Activated naive CD4-positive, alpha-beta T cell treated with anti-CD3 and anti-CD28 coated beads for 36 hours (primary cell): Measurements from ENCODE around the gene CDX1. TPM values are rescaled to one million over a fixed set of nuclear protein-coding genes. Genes with fewer than 3 reads are reported as not detected.

Experiments
- CTCF ChIA-PET: fragments of 350-600 bp; sonication (Branson Sonifier 250); formaldehyde crosslinking; loops from one replicate; lab custom pipeline; 2021; ENCODE audit warnings: antibody characterized with exemption; lab: Charles Lee
- DNase-seq: peaks from one replicate; pipeline ENCODE4 v3.0.0-alpha.2; 2020
- H3K27ac Mint-ChIP-seq: one replicate; pipeline ENCODE4 v1.8.0; 2021; ENCODE audit warnings: mild to moderate bottlenecking, mixed read lengths
- H3K27me3 Mint-ChIP-seq: one replicate; pipeline ENCODE4 v1.8.0; 2021; ENCODE audit warnings: low read depth, mixed read lengths
- H3K36me3 Mint-ChIP-seq: one replicate; pipeline ENCODE4 v1.8.0; 2021; ENCODE audit warnings: low read depth, mixed read lengths
- H3K4me1 Mint-ChIP-seq: one replicate; pipeline ENCODE4 v1.8.0; 2021; ENCODE audit warnings: low read depth, mixed read lengths
- H3K4me3 Mint-ChIP-seq: one replicate; pipeline ENCODE4 v1.8.0; 2021; ENCODE audit warnings: mild to moderate bottlenecking, moderate library complexity, mixed read lengths
- H3K9me3 Mint-ChIP-seq: one replicate; pipeline ENCODE4 v1.8.0; 2021; ENCODE audit warnings: mixed read lengths
- intact Hi-C: fragments of 100-400 bp; cut with micrococcal nuclease; formaldehyde crosslinking; loops from one replicate; pipeline ENCODE4 v1.15.1; 2023
- total RNA-seq, 2 experiments: library from RNA; stranded (reverse); gene quantifications; one replicate each; pipeline ENCODE4 v1.2.3, GENCODE V29; 2021

Gene CDX1
- total RNA-seq, 2 experiments from 2014 or later = not detected

- Mint-ChIP-seq H3K36me3 (no peaks in the 10 kb centered on the region), H3K4me3 (no peak overlapping the region), H3K9me3 (no peaks in the 10 kb centered on the region), H3K27ac (no peak overlapping the region), H3K4me1 (no peaks in the 10 kb centered on the region), H3K27me3 (peaks cover 2% of the 10 kb centered on the region)
- CTCF ChIA-PET = no interaction called here
- intact Hi-C loops = no loop called here
- no peak for DNase-seq
Observed at GRCh38 chr5:150196514-150196913, 29.9 kb downstream of the CDX1 start.

- no peak for DNase-seq
- no peaks in the 10 kb centered on the region for H3K27me3 Mint-ChIP-seq
- H3K9me3 Mint-ChIP-seq = no peaks in the 10 kb centered on the region
- intact Hi-C loops = no loop called here
- no peaks in the 10 kb centered on the region for H3K4me1 Mint-ChIP-seq
- no peak overlapping the region for H3K27ac Mint-ChIP-seq
- no peaks in the 10 kb centered on the region for H3K36me3 Mint-ChIP-seq
- H3K4me3 Mint-ChIP-seq = no peak overlapping the region
- CTCF ChIA-PET = no interaction called here
Observed at GRCh38 chr5:150196986-150197385, 30.4 kb downstream of the CDX1 start.

GRCh38 chr5:150197476-150197875, 30.9 kb downstream of the CDX1 start:
- CTCF ChIA-PET = no interaction called here
- H3K9me3 Mint-ChIP-seq = no peaks in the 10 kb centered on the region
- DNase-seq = no peak
- no peaks in the 10 kb centered on the region for H3K4me1 Mint-ChIP-seq
- no peak overlapping the region for H3K27ac Mint-ChIP-seq
- no peaks in the 10 kb centered on the region for H3K27me3 Mint-ChIP-seq
- no peak overlapping the region for H3K4me3 Mint-ChIP-seq
- intact Hi-C loops = no loop called here
- no peaks in the 10 kb centered on the region for H3K36me3 Mint-ChIP-seq

- no peak for DNase-seq
- no peaks in the 10 kb centered on the region for H3K36me3 Mint-ChIP-seq
- H3K4me3 Mint-ChIP-seq = no peak overlapping the region
- no peaks in the 10 kb centered on the region for H3K27me3 Mint-ChIP-seq
- H3K9me3 Mint-ChIP-seq = no peaks in the 10 kb centered on the region
- intact Hi-C loops = no loop called here
- H3K27ac Mint-ChIP-seq = no peak overlapping the region
- CTCF ChIA-PET = no interaction called here
- no peaks in the 10 kb centered on the region for H3K4me1 Mint-ChIP-seq
Observed at GRCh38 chr5:150202501-150202900, 35.9 kb downstream of the CDX1 start.

- no peak overlapping the region for H3K4me3 Mint-ChIP-seq
- no peak overlapping the region for H3K27ac Mint-ChIP-seq
- no peak for DNase-seq
- H3K27me3 Mint-ChIP-seq = peaks cover 7% of the 10 kb centered on the region
- no peaks in the 10 kb centered on the region for H3K36me3 Mint-ChIP-seq
- H3K4me1 Mint-ChIP-seq = peaks cover 8% of the 10 kb centered on the region
- CTCF ChIA-PET = no interaction called here
- no peaks in the 10 kb centered on the region for H3K9me3 Mint-ChIP-seq
- intact Hi-C loops = no loop called here
Observed at GRCh38 chr5:150203832-150204589, 37.4 kb downstream of the CDX1 start.

- H3K9me3 Mint-ChIP-seq = no peaks in the 10 kb centered on the region
- no peaks in the 10 kb centered on the region for H3K36me3 Mint-ChIP-seq
- CTCF ChIA-PET = no interaction called here
- H3K27me3 Mint-ChIP-seq = peaks cover 8% of the 10 kb centered on the region
- DNase-seq = no peak
- intact Hi-C loops = no loop called here
- peaks cover 12% of the 10 kb centered on the region for H3K4me1 Mint-ChIP-seq
- H3K27ac Mint-ChIP-seq = no peak overlapping the region
- no peak overlapping the region for H3K4me3 Mint-ChIP-seq
Observed at GRCh38 chr5:150204590-150204960, 38.0 kb downstream of the CDX1 start.

GRCh38 chr5:150206098-150206778, 39.7 kb downstream of the CDX1 start:
- CTCF ChIA-PET = no interaction called here
- Mint-ChIP-seq H3K4me1 (peaks cover 12% of the 10 kb centered on the region), H3K4me3 (no peak overlapping the region), H3K27me3 (peaks cover 8% of the 10 kb centered on the region), H3K9me3 (no peaks in the 10 kb centered on the region), H3K27ac (no peak overlapping the region), H3K36me3 (no peaks in the 10 kb centered on the region)
- intact Hi-C loops = no loop called here
- no peak for DNase-seq

GRCh38 chr5:150206779-150207115, 40.2 kb downstream of the CDX1 start:
- no peak for DNase-seq
- Mint-ChIP-seq H3K9me3 (no peaks in the 10 kb centered on the region), H3K36me3 (no peaks in the 10 kb centered on the region), H3K4me1 (peaks cover 12% of the 10 kb centered on the region), H3K27ac (no peak overlapping the region), H3K27me3 (peaks cover 8% of the 10 kb centered on the region), H3K4me3 (no peak overlapping the region)
- intact Hi-C loops = no loop called here
- CTCF ChIA-PET = no interaction called here

GRCh38 chr5:150208187-150209098, 41.9 kb downstream of the CDX1 start:
- Mint-ChIP-seq H3K4me3 (no peak overlapping the region), H3K27me3 (peaks cover 8% of the 10 kb centered on the region), H3K36me3 (no peaks in the 10 kb centered on the region), H3K27ac (no peak overlapping the region), H3K9me3 (no peaks in the 10 kb centered on the region), H3K4me1 (peaks cover 12% of the 10 kb centered on the region)
- CTCF ChIA-PET = interaction anchor here (1.0 kb wide), 2 partner anchors 8 to 82 kb away, joined by 3 to 4 read pairs; no protein-coding TSS in a partner anchor
- intact Hi-C loops = no loop called here
- no peak for DNase-seq

- H3K4me3 Mint-ChIP-seq = no peak overlapping the region
- peaks cover 8% of the 10 kb centered on the region for H3K27me3 Mint-ChIP-seq
- no peaks in the 10 kb centered on the region for H3K36me3 Mint-ChIP-seq
- intact Hi-C loops = no loop called here
- peaks cover 12% of the 10 kb centered on the region for H3K4me1 Mint-ChIP-seq
- CTCF ChIA-PET = no interaction called here
- no peaks in the 10 kb centered on the region for H3K9me3 Mint-ChIP-seq
- DNase-seq = peak; percentile 38
- no peak overlapping the region for H3K27ac Mint-ChIP-seq
Observed at GRCh38 chr5:150209099-150209635, 42.6 kb downstream of the CDX1 start.

- Mint-ChIP-seq H3K27ac (no peak overlapping the region), H3K4me3 (no peak overlapping the region), H3K27me3 (peaks cover 8% of the 10 kb centered on the region), H3K9me3 (no peaks in the 10 kb centered on the region), H3K36me3 (no peaks in the 10 kb centered on the region), H3K4me1 (peaks cover 12% of the 10 kb centered on the region)
- CTCF ChIA-PET = interaction anchor here (1.0 kb wide), 1 partner anchor 36 kb away, joined by 3 read pairs; no protein-coding TSS in a partner anchor
- no peak for DNase-seq
- intact Hi-C loops = no loop called here
Observed at GRCh38 chr5:150210644-150211043, 44.1 kb downstream of the CDX1 start.
